Activated T-cell treated with anti-CD3 and anti-CD28 coated beads, Interleukin-2, amount 50 U/mL, for 4 hours (primary cell): Measurements from ENCODE around the gene SLC6A17. TPM values are rescaled to one million over a fixed set of nuclear protein-coding genes. Genes with fewer than 3 reads are reported as not detected.

Source experiments
- ATAC-seq, 2 donors: fragments of 200-7000 bp; cut with Tn5 transposase; one replicate each; pipeline ENCODE4 v1.10.0; 2021
- DNase-seq: peaks from one replicate; pipeline ENCODE4 v3.0.0-alpha.2; 2020
- H3K27me3 Mint-ChIP-seq: one replicate; pipeline ENCODE4 v1.8.0; 2021; ENCODE audit warnings: low read depth, mixed read lengths
- H3K36me3 Mint-ChIP-seq: one replicate; pipeline ENCODE4 v1.8.0; 2022; ENCODE audit warnings: mixed read lengths; ENCODE audit not compliant: insufficient read depth
- H3K4me1 Mint-ChIP-seq: one replicate; pipeline ENCODE4 v1.8.0; 2021; ENCODE audit warnings: low read depth, mixed read lengths
- H3K4me3 Mint-ChIP-seq: one replicate; pipeline ENCODE4 v1.8.0; 2021; ENCODE audit warnings: mild to moderate bottlenecking, moderate library complexity, mixed read lengths
- H3K9me3 Mint-ChIP-seq: one replicate; pipeline ENCODE4 v1.8.0; 2021; ENCODE audit warnings: mixed read lengths
- total RNA-seq, 3 donors: library from RNA; stranded (reverse); gene quantifications; one replicate each; pipeline ENCODE4 v1.2.1, GENCODE V29; 2021

Gene SLC6A17
- total RNA-seq: under 1 TPM in 2 of 3 donors, not detected in 1; 0.05 to 0.10 TPM

DNA sequence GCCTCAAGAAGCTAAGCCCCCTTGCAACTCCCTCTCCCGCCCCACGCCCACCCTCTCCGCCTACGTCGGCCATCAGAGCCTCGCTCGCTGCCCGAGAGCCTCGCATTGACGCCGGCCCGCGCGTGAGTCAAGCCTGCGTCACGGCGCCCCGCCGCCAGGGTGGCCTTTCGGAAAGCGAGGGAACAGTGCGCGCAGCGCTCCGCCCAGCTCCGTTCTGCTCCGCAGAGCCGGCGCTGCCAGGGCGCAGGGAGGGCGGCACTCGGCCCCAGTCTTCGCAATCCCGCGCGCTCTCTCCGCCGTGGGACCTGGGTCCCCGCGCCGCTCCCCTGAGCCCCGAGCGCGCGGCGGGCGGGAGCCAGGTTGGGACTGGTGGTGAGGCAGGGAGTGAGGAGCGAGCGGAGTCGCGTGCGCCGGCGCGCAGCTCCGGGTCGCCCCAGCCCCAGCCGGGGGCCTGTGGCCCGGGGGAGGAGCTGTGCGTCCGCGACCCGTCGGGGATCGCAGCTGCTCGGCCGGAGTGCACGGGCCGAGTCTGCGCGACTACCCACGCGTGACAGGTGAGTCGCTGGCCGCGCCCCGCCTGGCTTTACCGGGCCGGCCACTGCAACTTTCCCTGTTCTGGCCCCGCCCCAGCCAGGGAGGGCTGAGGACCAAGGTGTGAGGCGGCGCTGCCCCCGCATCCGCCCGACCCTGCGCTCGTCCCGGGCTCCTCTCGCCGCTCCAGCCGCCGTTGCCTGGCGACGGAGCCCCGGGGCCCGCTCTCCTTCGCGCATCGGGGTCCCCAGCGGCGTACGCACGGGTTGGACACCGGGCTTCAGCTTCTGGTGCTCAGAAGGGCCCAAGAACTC, at the start of gene SLC6A17:
SLC6A17 (plus strand) TSS at position 165 of the 845 bp plus-strand sequence. CDS start 16,436 bp downstream, outside the sequence.
- Mint-ChIP-seq H3K4me1 (no peaks in the 10 kb centered on the region), H3K36me3 (no peaks in the 10 kb centered on the region), H3K4me3 (no peak within 1 kb of the TSS), H3K27me3 (peaks cover 41% of the 10 kb centered on the region), H3K9me3 (no peaks in the 10 kb centered on the region)
- DNase-seq (no peak), ATAC-seq (peak; percentile 92 to 93)

GRCh38 chr1:110102081-110102480, 48.2 kb upstream of the SLC6A17 start:
- H3K9me3 Mint-ChIP-seq: no peaks in the 10 kb centered on the region
- H3K4me1 Mint-ChIP-seq: no peaks in the 10 kb centered on the region
- DNase-seq (no peak), ATAC-seq (no peak)
- H3K27me3 Mint-ChIP-seq: peaks cover 2% of the 10 kb centered on the region
- no peak overlapping the region for H3K4me3 Mint-ChIP-seq
- no peaks in the 10 kb centered on the region for H3K36me3 Mint-ChIP-seq

GRCh38 chr1:110106013-110106941, 44.0 kb upstream of the SLC6A17 start:
- Mint-ChIP-seq H3K9me3 (no peaks in the 10 kb centered on the region), H3K4me1 (no peaks in the 10 kb centered on the region), H3K4me3 (no peak overlapping the region), H3K27me3 (peaks cover 5% of the 10 kb centered on the region), H3K36me3 (no peaks in the 10 kb centered on the region)
- ATAC-seq: peak; percentile 89 to 90
- peak; percentile 42 for DNase-seq

DNA sequence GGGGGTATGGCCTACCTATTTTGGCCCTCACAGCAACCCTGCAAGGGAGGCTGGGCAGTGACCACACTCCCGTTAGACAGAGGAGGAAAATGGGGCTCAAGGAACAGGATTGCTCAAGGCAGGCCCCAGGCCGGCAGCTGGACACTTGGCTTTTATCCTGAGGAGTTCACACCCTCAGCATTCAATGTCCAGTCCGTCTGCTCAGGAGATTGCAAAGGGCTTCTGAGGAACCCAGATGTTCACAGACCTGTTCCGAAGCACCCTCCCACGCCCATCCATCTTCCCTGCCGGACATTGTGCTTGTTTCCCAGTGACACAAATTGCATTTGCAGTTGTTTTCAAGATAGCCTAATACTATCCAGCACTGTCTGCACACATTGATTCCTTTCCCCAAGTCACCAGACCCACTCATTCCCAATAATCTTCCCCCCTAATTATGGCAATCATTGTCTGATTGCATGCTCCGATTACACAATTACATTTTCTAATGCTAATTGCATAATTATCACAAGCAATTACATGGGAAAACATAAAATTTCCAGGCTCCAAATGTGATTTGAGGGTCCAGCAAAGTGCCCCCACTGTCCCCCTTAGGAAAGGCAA, 42.3 kb upstream of the SLC6A17 start:
- ATAC-seq (no peak), DNase-seq (no peak)
- Mint-ChIP-seq H3K4me1 (no peaks in the 10 kb centered on the region), H3K27me3 (peaks cover 5% of the 10 kb centered on the region), H3K36me3 (no peaks in the 10 kb centered on the region), H3K9me3 (no peaks in the 10 kb centered on the region), H3K4me3 (no peak overlapping the region)

- H3K36me3 Mint-ChIP-seq: no peaks in the 10 kb centered on the region
- no peaks in the 10 kb centered on the region for H3K4me1 Mint-ChIP-seq
- no peak for ATAC-seq
- no peaks in the 10 kb centered on the region for H3K9me3 Mint-ChIP-seq
- no peak for DNase-seq
- H3K27me3 Mint-ChIP-seq: peaks cover 11% of the 10 kb centered on the region
- H3K4me3 Mint-ChIP-seq: no peak overlapping the region
These were observed 39.2 kb upstream of the SLC6A17 start for GRCh38 chr1:110111081-110111480.

DNA sequence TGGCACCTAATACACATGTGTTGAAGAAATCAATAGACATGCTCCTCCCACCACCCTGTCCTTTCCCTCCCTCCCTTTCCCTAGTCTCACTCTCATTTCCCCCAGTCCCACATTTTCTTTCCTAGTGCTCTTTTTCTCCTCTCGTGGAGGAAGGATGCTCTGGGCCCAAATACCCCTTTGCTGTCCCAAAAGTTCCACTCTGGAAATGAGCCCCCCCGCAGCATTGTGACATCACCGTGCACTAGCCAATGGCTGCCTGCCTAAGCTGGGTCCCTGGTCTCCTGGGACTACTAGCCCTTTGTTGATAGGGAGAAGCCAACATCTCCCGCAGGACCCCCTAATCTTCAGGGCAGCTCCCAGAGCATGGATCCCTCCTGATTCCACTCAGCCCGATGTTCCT, 38.2 kb upstream of the SLC6A17 start, which contains the start of gene UBL4B:
UBL4B (plus strand) TSS at position 301 of the 400 bp plus-strand sequence; CDS start at position 393, 92 bp downstream.
- no peak within 1 kb of the TSS for H3K4me3 Mint-ChIP-seq
- ATAC-seq (no peak), DNase-seq (no peak)
- H3K4me1 Mint-ChIP-seq: no peaks in the 10 kb centered on the region
- H3K27me3 Mint-ChIP-seq: peaks cover 21% of the 10 kb centered on the region
- no peaks in the 10 kb centered on the region for H3K36me3 Mint-ChIP-seq
- H3K9me3 Mint-ChIP-seq: no peaks in the 10 kb centered on the region

- Mint-ChIP-seq H3K4me3 (no peak overlapping the region), H3K27me3 (peaks cover 21% of the 10 kb centered on the region), H3K4me1 (no peaks in the 10 kb centered on the region), H3K36me3 (no peaks in the 10 kb centered on the region), H3K9me3 (no peaks in the 10 kb centered on the region)
- no peak for ATAC-seq
- no peak for DNase-seq
These were observed 37.6 kb upstream of the SLC6A17 start for GRCh38 chr1:110112656-110113055.

DNA sequence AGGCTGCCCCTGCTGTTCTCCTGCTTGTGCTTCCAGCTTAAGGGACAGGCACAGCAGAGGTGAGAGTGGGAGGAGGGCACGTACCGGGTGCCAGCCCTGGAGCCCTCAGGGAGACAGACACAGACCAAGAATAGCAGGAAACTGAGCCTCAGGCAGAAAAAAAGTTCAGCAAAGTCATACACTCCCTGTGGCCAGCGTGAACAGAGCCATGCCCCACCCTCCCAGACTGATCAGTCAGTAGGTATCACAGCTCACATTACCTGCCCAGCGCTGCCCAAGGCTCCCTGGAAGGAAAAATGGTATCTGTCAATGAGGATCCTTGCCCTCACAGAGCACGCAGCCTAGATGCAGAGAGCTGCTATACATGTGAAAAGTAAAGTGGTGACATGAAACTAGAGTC, 36.7 kb upstream of the SLC6A17 start:
- DNase-seq (no peak), ATAC-seq (no peak)
- Mint-ChIP-seq H3K9me3 (no peaks in the 10 kb centered on the region), H3K4me1 (peaks cover under 1% of the 10 kb centered on the region), H3K4me3 (no peak overlapping the region), H3K27me3 (peaks cover 24% of the 10 kb centered on the region), H3K36me3 (no peaks in the 10 kb centered on the region)

GRCh38 chr1:110114173-110114572, 36.1 kb upstream of the SLC6A17 start:
- no peaks in the 10 kb centered on the region for H3K9me3 Mint-ChIP-seq
- DNase-seq (no peak), ATAC-seq (no peak)

GRCh38 chr1:110114784-110115183, 35.5 kb upstream of the SLC6A17 start:
- ATAC-seq (no peak), DNase-seq (no peak)
- Mint-ChIP-seq H3K4me1 (peaks cover 3% of the 10 kb centered on the region), H3K36me3 (no peaks in the 10 kb centered on the region), H3K9me3 (no peaks in the 10 kb centered on the region), H3K4me3 (no peak overlapping the region), H3K27me3 (peaks cover 24% of the 10 kb centered on the region)

More at GRCh38 chr1:110114173-110114572, 36.1 kb upstream of the SLC6A17 start:
- H3K27me3 Mint-ChIP-seq: peaks cover 28% of the 10 kb centered on the region
- no peak overlapping the region for H3K4me3 Mint-ChIP-seq
- H3K36me3 Mint-ChIP-seq: no peaks in the 10 kb centered on the region
- peaks cover 3% of the 10 kb centered on the region for H3K4me1 Mint-ChIP-seq

- H3K4me3 Mint-ChIP-seq: no peak overlapping the region
- DNase-seq (no peak), ATAC-seq (peak; percentile 80 to 83)
- H3K27me3 Mint-ChIP-seq: peaks cover 31% of the 10 kb centered on the region
- no peaks in the 10 kb centered on the region for H3K9me3 Mint-ChIP-seq
- peaks cover 5% of the 10 kb centered on the region for H3K4me1 Mint-ChIP-seq
- no peaks in the 10 kb centered on the region for H3K36me3 Mint-ChIP-seq
These were observed 31.5 kb upstream of the SLC6A17 start for GRCh38 chr1:110118636-110119396.

GRCh38 chr1:110119843-110120242, 30.5 kb upstream of the SLC6A17 start:
- no peak overlapping the region for H3K4me3 Mint-ChIP-seq
- H3K27me3 Mint-ChIP-seq: peaks cover 33% of the 10 kb centered on the region
- no peaks in the 10 kb centered on the region for H3K36me3 Mint-ChIP-seq
- H3K9me3 Mint-ChIP-seq: no peaks in the 10 kb centered on the region
- H3K4me1 Mint-ChIP-seq: peaks cover 5% of the 10 kb centered on the region
- DNase-seq (no peak), ATAC-seq (no peak)

GRCh38 chr1:110120960-110121561, 29.2 kb upstream of the SLC6A17 start:
- Mint-ChIP-seq H3K4me3 (no peak overlapping the region), H3K36me3 (no peaks in the 10 kb centered on the region), H3K27me3 (peaks cover 39% of the 10 kb centered on the region), H3K4me1 (peaks cover 5% of the 10 kb centered on the region), H3K9me3 (peaks cover 3% of the 10 kb centered on the region)
- DNase-seq (no peak), ATAC-seq (no peak)
